Measurements from ENCODE around the gene STIM2.
"Not testable (repeated sequence)": the region's sequence is repeated elsewhere in the genome, so short reads cannot be mapped to it uniquely, and the experiment has no call there.

The STIM2 gene

DNA sequence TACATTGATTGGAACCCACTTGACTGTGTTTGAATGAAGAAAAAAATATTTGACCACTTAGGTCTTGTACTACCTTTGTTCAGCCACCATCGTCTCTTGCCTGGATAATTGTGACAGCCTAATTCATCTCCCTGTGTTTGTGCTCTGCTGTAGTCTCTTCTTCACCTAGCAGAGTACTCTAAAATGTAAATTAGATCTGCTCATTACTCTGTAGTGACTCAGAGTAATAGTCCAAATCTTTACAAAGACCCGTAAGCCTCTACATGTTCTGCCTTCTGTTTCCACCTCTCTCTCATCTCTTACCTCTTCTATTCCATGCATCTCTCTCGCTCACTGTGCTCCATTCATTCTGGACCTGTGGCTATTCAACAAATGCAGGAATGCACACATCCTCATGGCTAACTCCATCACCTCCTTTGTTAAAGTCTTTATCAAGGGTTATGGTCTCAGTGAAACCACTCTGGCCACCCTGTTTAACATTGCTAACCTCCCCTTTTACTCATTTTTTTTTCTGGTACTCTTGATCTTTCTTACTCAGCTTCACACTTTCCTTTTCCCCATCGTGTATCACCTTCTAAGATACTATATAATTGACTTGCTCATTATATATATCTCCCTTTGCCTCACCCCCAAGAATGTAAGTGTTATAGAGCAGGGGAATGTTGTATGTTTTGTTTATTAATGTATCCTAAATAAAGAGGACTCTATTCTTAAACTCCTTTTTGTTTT lies 98.4 kb downstream of the STIM2 start:
- no peak for DNase-seq

DNA sequence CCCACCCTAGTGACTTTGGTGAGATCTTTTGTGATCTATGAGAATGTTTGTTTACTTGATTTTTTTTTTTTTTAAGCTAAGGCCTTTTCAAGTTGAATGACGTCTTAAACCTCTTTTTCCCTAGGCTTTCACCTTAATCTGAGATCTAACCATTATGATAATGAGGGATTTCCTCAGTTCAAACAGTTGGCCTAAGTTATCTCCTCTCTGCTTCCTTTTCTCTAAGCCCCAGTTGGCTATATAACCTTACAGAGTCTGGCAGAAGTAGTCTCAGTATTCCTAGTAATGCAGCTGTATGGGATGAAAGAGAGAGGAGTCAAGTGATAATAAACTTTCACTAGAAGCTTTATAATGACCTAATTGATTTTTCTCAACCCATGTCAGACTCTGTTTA lies 99.0 kb downstream of the STIM2 start:
- no peak for DNase-seq

DNA sequence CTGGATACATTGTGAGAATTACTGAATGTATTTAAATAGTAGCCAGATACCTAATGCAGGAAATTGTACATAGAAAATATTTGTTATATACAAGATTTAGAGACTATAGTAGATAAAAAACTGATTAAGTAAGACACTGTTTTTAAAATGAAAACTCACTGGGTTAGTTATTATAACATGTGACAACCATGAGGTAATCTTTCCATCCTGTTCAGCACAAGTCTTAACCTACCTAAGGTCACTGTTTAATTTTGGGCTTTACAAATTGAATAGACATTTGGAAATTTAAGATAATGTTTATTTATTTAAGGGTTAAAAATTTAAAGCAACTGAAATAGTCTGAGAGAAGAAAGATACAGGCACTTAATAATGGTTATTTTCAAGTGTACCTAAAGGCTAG lies 102.1 kb downstream of the STIM2 start:
- DNase-seq: no peak

DNA sequence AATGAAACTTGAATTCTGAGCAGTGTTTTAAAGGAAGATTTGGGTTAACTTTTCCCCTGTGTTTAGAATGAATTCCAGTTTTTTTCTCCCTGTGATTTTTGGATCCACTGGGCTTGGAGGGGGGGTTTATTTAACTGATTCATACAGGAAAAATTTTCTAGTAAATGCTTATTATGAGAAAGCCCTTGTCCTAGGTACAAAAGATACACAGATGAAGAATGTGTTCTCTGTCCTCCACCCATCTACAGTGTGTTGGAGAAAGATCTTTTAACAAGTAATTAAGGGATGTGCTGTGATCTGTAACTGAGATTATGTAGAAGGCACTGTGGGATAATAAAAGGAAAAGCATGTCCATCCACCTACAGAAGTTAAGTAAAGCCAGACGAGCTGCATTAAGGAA lies 103.9 kb downstream of the STIM2 start:
- DNase-seq: no peak

DNA sequence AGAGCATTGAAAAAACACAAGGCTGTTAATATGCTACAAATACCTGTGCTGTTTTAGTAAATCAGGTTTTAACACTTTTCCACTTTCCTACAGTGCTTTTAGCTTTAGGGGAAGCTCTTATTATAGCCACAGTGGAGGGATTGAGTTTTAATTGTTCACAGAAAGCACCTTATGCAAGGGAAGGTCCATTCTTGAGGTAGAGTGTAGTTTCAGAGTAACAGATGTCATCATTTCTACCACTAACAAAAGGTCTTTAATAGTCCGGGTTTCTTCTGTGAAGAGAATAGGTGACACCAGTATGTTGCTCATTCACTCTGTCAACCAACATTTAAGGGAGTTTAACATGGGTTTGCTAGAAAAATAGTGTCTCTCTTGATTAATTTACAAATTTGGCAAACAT lies 104.4 kb downstream of the STIM2 start:
- no peak for DNase-seq

DNA sequence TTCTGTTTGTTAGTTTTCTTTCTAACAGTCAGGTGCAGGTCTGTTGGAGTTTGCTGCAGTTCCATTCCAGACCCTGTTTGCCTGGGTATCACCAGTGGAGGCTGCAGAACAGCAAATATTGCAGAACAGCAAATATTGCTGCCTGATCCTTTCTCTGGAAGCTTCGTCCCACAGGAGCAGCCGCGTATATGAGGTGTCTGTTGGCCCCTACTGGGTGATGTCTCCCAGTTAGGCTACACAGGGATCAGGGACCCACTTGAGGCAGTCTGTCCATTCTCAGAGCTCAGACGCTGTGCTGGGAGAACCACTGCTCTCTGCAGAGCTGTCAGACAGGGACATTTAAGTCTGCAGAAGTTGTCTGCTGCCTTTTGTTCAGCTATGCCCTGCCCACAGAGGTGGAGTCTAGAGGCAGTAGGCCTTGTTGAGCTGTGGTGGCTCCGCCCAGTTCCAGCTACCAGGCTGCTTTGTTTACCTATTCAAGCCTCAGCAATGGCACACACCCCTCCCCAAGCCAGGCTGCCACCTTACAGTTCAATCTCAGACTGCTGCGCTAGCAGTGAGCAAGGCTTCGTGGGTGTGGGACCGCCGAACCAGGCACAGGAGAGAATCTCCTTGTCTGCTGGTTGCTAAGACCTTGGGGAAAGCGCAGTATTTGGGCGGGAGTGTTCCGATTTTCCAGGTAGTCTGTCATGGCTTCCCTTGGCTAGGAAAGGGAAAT lies 115.0 kb downstream of the STIM2 start:
- not testable (repeated sequence) for DNase-seq

DNA sequence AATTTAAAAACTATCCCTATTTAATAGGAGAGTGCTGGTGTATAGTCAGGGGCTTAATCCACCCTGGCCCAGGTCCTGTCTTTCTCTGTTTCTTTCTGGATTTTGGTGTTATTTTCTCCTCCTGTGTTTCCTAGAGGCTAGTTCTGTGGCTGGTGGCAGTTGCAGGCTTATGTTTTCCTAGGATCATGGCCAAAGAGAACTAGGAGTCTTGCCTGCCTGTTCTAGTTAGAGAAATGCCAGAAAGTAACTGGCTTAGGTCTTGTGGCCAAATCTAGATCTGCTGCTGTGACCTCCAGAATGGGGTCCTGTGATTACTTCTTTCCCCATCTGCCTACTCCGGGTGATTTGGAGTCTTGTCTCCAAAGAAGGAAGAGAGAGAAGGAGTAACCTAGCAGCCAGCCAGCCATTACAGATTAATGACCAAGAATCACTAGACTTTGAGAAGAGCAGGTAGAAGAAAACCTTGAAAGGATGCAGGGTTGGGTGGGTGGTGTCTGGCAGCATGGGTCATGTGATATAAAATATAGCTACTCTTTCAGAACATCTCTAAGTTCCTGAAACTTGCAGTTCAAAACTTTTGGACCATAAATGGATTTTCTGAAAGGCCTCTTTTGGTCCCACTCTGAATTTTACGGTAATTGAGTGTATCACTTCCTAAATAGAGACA lies 117.9 kb downstream of the STIM2 start:
- no peak for DNase-seq

DNA sequence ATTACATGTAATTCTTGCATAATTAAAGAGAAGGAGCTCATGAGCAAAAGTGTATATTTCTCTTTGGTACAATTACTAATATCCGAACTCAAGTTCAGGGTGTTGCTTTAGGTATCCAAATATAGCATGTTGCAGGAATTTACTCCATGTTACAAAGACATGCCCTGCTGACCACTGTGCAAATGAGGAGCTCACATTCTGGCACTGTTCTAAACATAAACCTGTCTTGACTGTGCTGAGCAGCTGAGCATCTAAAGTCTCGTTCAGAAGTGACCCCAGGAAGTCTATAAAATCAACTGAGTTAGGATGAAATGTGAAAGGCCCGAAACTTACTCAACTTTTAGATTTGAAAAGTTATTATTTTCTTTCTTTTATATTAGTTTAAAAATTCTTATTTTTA lies 124.3 kb downstream of the STIM2 start:
- DNase-seq: no peak

DNA sequence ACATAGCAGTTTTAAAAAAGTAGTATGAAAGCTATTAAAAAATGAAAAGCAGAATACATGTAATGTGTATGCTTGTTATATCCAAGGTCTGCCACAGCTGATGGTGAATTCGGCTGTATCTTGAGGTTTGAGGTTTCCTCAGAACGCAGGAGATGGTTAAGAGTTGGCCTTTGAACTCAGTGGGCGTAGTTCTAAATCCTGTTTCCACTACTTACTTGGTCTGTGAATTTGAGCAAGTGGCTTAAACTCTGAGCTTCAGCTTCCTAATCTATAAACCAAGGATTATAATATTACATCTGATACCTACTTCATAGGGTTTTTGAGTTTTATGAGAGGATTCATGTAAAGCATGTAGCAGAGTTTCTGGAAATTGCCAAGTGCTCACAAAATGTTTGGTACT lies 125.2 kb downstream of the STIM2 start:
- DNase-seq: no peak

DNA sequence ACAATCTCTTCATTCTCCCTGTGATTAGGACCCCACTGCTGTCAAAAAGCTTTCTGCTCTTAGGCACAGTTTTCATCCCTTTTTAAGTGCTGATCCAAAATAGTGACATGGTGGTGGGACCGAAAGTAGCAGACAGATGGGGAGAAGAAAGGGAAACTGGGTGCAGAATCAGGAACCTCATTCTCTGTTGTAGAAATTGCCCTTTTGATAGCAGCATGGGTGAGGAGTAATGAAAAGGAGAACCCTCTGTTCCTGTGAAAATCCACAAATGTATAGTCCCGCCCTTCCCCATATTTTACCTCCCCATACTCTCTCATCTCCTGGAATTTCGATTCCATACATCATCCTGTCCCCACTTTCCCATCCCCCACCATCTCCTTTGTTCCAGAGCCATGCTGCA lies 126.5 kb downstream of the STIM2 start:
- DNase-seq: no peak

DNA sequence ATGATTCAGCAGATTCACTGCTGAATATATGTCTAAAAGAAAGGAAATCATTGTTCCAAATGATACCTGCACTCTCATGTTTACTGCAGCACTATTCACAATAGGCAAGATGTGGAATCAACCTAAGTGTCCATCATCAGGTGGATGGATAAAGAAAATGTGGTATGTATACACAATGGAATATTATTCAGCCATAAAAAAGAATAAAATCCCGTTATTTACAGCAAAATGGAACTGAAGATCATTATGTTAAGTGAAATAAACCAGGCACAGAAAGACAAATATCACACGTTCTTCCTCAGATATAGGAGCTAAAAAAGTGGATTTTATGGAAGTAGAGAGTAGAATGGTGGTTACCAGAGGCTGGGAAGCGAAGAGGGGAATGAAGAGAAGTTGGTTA lies 130.4 kb downstream of the STIM2 start:
- no peak for DNase-seq

DNA sequence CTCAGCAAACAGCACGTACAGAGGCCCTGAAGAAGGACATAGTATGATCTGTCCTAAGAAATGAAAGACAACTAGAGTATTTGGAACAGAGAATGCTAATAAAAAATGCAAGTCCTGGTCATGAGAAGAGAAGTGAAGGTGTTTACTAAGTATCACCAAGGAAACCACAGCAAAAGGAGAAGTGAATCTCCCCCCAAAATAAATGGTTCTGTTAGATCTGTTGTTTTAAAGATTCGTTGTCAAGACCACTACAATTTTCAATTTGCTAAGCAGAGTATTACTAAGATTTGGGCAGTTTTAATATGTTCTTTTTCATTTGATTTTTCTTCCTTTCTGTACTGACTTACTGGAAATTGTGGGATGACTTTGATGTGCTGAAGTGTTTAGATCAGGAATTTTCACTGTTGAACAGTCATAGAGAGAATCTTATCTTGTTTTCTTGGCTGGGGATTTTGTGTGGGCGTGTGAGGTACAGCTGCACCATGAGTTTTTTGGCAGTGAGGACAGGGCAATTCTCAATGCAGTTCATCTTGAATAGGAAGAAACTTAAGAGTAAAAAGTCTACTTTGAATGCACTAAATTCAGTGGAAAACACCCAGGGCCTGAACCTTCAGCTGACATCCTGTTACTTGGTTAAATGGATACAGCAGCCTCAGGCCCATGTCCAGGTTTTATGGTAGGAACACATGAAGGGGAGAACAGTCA lies 132.2 kb downstream of the STIM2 start:
- DNase-seq: no peak

DNA sequence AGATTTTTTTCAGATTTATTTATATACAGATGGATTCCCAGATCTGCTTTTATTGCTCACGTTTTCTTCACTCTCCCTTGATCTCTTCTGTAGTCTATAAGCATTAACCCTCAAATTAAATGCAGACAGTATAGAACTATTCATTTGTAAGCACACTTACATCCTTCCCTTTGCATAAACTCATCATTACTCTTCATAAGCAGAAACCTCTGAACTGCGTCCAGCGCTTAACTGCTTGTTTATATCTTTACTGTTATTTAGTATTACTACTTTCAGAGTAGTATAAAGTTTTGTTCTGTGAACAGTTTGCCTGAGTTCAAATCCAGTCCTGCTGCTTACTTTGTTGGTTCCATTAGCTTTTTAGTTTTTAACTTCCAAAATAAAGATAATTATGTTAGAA lies 132.9 kb downstream of the STIM2 start:
- DNase-seq: no peak

DNA sequence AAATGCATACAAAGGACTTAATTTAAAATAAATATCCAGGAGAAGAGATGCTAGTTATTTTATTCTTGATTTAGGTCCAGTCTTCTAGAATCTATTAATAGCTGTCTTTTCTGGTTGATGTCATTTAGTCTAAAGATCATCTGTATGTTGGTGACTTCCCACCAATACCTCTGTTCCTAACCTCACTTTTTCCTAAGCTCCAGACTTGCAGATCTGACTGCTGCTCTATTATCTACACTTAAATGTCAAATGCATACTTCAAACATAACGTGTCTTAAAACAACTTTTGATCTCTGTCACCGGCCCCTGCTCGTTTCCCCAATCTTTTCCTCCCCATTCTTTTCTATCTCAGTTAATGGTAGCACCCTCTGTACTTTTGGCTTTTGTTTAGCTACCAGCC lies 133.3 kb downstream of the STIM2 start:
- DNase-seq: no peak

DNA sequence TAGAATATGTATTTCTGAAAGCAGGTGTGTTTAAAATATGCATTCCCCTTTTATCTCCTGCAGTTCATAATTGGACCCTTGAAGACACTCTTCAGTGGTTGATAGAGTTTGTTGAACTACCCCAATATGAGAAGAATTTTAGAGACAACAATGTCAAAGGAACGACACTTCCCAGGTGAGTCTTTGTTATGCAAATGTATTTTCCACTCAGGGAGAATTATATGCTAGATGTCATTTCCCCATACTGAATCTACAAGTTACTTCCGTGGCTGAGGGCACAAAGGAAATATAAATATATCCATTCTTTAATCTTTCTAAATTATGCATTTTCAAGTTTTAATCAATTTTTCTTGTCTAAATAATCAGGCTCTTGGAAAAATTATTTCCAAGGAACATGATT lies 134.7 kb downstream of the STIM2 start:
- no peak for DNase-seq

DNA sequence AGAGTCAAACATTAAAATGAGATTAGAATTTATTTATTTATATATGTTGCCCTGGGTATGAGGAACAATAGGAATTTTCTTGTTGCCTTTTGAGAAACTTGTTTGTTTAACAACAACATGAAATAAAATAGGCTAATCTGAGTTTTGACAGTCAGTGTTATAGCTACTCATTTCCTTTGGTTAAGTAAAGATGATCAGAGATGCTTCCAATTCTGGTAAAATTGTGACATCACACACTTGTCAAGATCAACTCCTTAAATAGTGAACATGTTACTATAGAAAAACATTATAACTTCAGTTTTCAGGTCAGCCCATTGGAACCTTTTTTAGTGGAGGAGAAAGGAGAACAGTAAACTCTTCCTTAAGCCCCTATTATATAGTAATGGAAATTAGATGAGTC lies 136.1 kb downstream of the STIM2 start:
- no peak for DNase-seq

DNA sequence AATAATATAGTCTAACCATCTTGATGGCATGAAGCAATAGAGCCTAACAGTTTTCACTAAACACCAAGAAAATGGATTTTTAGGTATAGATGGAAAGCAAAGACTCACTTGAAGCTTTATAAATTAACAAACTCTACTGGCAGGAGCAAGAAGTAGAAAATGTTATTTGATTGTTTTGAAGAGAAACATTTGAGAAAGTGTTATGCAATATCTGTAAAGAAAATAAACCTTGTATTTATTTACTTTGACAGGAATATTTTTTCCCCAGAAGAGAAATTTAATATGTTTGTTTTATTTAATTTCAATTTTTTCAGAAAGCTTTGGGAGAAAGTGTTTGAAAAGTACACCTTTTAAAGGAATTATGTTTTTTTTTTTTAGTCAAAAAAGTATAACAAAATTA lies 139.0 kb downstream of the STIM2 start:
- DNase-seq: no peak

DNA sequence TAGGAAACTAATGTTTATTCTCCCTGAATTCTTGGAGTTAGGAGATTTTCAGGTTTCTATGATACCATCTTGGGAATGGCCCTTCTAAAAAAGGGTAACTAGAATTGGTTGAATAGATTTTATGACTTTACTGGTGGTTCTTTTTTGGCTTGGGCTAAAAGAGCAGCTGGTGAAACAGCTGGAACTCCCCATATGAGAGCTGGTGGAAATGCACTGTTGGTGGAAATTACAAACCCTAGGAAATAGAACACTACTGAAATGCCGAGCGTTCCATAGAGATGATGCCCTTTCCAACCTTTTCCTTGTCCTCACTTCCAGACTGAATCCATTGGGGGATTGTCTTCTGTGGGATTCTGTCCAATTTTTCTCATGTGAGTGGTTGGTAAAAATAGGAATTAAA lies 139.5 kb downstream of the STIM2 start:
- no peak for DNase-seq

DNA sequence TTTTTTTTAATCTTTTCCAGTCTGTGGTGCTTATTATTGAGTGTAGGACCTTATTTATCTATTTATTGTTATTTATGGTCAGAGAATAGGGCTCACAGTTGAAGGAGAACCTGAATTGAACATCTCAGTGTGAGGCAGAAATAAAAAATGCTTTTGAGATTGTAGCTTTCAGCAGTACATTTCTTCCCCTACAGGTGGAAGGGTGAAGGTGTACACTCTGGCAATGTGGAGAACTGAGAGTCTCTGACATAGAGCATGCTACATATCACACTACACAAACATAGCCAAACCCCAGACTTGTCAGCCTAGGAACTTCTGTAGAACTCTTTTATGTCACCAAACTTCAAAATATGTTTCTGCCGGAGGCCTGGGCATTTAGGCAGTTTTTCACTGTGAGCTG lies 140.2 kb downstream of the STIM2 start:
- no peak for DNase-seq

DNA sequence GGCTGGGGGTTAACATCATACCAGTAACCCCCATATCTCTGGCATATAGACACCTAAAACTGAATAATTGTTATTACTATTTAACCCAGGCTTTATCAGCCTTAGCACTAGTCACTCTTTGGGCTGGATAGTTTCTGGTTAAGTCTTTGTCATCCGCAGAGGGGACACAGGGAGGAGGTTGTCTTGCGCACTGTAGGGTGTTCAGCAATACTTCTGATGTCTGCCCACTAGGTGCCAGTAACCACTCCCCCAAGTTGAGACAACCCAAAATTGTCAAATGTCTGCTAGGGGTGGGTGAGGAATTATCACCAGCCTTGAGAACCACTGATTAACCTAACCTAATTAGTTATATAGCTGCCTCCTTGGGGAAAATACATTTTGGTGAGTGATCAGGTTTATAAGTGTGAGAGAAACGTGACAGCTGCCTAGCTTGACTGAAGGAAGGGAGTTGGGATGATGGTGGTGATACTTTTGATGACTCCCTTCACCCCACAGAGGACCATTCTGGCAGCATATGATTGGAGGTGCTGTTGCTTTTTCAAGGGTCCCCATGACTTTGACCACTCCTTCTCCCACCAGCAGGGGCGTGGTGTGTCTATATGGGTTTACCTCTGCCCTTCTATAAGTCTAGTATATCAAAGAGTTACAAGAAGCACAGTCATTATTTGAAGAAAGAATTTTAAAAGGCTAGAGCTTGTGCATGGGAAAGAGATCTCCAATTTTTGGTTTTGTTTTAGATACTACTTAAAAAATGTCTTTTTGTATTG lies 140.9 kb downstream of the STIM2 start:
- DNase-seq: no peak

DNA sequence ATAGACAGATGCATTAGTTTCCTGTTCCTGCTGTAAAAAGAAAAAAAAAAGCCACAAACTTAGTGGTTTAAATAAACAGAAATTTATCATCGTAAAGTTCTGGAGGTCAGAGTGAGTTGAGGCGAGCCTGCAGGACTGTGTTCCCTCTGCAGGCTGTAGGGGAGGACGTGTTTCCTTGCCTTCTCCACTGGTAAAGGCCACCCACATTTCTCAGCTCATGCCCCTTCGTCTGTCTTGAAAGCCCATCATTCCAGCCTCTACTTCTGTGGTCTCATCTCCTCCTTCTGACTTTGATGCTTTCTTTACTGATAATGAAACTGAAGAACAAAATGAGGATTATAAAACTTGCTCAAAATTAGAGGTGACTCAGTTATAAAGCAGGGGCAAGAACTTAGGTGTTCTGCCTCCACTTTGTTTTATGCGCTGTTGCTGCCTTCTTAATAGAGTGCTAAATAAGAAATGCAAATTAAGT lies 143.0 kb downstream of the STIM2 start:
- no peak for DNase-seq

DNA sequence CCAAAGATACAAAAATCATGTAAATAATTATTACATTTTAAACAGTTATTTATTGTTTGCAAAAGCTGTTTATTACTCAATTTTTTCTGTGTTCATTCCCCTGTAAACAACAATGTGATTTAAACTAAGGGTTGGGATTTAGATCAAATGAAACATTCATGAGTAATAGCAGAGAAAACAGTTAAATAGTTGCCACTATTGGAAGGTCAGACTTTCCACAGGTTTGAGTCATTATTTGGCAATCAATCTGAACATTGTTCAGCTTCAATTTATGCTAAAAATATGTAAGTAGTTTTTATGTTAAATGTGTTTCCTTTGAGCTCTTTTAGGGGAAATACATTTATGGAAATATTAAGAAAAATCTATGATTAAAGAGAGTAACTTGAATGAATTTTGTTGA lies 144.9 kb downstream of the STIM2 start:
- no peak for DNase-seq

All from NCI-H748 treated with DMSO at 0.1 percent for 48 hours (cell line).